ENCODE data around the gene FAM133A.

The FAM133A gene

DNA sequence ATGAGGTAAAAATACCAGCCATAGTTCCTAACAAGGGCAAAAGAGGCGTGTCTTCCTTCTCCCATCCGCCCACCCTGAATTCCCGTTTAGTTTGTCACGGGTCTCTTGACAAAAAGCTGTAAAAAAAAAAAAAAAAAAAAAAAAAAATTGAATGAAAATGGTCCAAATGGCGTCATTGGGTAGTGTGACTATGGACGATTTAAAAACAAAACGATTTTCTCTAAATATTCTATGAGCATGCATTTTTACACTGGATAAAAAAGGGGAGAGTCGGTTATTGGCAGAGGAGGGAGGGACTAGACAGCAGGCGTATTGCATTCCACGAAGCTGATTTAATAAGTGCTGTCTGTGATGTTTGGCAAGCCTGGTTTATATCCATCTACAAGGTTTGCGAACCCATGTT lies at the start of gene FAM133A:
Gene FAM133A, plus strand, starts transcription at position 338 of the 403 bp plus-strand sequence. CDS start 35,214 bp downstream, outside the sequence.
- no peak for DNase-seq (ENCODE audit: low read depth, low spot score)

DNA sequence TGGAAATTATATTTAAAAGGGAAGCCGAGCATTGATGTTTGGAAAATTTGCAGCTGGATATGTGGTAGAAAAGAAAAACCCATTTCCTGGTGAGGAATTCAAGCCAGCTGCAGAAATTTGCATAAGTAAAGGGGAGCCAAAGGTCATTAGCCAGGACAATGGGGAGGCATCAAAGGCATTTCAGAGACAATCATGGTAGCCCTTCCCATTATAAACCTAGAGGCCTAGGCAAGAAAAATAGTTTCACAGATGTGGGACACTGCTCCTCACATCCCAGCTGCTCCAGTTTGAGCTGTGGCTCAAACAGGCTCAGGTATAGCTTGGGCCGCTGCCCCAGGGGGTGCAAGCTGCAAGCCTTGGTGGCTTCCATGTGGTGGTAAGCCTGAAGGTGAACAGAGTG lies 36.4 kb upstream of the FAM133A start:
- DNase-seq (ENCODE audit: low read depth, low spot score): peak; percentile 9

DNA sequence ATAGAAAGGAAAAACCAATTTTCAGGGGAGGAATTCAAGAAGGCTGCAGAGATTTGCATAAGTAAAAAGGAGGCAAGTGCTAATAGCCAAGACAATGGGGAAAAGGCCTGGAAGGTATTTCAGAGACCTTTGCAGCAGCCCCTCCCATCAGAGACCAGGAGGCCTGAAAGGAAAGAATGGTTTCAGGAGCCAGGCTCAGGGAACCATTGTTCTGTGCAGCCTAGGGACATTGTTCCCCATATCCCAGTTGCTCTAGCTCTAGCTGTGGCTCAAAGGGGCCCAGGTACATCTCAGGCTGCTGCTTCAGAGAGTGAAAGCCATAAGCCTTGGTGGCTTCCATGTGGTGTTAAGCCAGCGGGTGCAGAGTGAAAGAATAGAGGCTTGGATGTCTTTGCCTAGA lies 24.6 kb upstream of the FAM133A start:
- no peak for DNase-seq (ENCODE audit: low read depth, low spot score)

DNA sequence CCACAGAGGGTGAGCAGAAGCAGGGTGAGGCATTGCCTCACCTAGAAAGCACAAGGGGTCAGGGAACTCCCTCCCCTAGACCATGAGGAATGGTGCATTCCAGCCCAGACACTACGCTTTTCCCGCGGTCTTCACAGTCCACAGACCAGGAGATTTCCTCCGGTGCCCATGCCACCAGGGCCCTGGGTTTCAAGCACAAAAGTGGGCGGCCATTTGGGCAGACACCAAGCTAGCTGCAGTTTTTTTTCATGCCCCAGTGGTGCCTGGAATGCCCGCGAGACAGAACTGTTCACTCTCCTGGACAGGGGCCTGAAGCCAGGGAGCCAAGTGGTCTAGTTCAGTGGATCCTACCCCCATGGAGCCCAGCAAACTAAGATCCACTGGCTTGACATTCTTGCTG lies 13.4 kb upstream of the FAM133A start:
- no peak for DNase-seq (ENCODE audit: low read depth, low spot score)

DNA sequence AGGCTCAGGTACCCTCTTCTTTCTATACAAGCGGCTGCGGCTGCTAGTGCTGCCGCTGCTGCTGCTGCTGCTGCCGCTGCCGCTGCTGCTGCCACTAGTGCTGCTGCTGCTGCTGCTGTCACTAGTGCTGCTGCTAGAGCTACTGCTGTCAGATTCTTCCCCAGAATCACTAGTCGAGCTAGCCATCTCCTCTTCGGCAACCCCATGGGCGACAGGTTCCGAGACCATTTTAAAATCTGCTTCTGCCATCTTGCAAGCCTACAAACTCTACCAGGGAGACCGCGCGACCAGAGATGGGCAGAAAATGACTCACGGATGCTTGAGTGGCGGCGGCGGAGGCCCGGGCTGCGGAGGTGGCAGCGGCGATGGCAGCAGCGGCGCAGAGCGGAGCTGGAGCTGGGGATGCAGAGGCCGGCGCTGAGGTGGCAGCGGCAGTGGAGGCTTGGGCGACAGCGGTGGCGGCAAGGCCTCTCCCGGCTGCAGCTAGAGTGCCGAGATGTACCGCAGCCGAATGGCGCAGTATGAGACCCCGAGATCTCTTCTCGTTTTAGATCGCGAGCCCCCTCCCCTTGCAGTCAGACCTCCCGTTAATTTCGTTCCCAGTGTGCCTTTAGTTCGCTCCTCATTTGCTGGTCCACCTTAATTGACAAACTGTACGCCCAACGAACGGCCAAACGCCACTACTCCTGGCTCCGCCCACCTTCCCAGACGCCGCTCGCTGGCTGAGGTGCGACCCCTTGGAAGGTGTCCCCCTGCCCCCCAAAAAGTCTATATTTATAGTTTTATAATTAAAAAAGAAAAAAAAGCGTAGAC lies 744 bp upstream of the FAM133A start, which contains the start of gene NAP1L3:
Gene NAP1L3, minus strand, starts transcription at position 523 of the 813 bp plus-strand sequence. Its CDS starts 274 bp downstream, at position 249.
- peak; percentile 74 for DNase-seq (ENCODE audit: low read depth, low spot score)

DNA sequence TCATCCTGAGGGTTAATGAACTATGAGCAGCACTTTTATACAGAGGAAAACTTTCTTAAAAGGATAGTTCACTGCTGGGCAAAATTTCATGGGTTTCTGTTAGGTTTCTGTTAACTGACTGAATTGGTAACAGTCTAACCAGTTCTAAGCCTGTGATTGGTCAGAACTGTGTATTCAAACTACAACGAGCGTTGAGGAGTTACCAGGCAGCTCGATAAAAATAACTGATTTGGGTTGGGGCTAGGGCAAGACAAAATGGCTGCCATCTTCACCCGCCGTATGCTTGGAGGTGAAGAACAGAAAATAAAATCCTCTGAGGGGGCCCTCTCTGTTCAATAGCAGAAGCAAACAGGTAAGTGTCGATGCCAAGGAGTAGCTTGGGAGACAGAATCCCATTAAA lies 22.0 kb downstream of the FAM133A start:
- DNase-seq (ENCODE audit: low read depth, low spot score): no peak

DNA sequence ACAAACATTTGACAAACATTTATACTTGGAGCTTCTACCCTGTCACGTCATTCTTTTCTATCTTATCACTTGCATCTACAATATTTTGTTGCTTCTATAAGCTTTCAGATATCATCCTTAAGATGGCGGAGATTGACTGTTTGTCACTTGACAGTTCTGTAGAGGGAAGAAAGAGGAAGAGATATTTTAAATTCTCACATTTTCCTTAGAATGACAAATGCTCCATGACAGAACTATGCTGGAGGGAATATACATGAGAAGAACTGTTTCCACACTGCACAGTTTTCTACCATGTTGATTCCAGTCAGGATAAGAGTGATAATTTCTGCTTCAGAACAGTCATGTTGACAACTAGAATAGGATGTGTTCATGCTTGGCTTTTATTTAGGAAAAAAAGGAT lies 29.7 kb downstream of the FAM133A start:
- no peak for DNase-seq (ENCODE audit: low read depth, low spot score)

DNA sequence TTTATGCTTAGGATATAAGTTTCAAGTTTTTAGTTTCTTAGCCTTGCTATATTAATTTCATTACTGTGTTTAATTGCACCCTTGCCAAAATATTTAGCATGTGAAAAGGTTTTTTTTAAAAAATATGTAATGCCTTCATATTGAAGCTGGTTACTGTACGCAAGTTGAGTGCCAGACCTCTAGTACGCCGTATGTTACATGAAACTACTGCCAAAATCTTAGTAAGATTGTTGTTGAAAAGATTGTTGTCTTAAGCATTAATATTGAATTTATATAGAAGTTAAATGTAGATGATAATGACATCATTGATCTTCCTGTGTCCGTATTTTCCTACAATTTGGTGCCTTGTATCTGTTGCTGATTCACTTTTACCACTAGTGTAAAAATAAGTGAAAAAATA lies 37.1 kb downstream of the FAM133A start:
- no peak for DNase-seq (ENCODE audit: low read depth, low spot score)

DNA sequence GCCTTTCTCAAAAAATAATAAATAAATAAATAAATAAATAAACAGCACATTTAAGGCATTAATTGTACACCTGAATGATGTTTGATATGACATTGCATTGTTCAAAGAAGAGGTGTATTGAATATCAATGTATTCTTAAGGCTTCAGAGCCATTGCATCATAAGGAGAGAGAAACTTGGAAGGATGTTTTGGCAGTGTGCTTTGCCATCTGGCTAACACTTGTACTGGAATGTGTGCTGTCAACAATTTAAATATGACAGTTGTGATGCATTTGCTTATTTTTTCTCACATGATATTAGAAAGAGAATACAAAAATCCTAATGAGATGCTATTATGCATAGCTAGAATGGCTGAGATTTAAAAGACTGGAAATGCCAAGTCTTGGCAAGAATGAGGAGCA lies 67.8 kb downstream of the FAM133A start:
- no peak for DNase-seq (ENCODE audit: low read depth, low spot score)

DNA sequence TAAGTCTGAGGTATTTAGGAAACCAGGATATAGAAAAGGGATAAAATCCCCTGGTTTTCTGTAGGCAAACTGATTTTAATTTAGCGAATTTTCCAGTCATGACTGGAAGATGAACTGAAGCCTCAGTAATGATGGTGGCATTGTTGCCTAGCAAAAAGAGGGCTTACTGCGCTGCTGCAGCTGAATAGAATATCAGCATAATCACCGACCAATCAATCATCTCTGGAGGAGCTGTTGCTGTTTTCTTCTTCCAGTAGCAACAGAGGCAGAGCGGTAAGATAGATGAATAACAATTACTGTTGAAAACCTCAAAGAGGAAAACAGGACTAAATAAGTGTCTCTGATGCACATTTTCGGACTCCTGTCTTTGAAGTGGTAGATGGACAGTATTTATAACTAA lies 86.2 kb downstream of the FAM133A start:
- no peak for DNase-seq (ENCODE audit: low read depth, low spot score)
